ENCODE data around the gene ADARB2. TPM values are rescaled to one million over a fixed set of nuclear protein-coding genes. Genes with fewer than 3 reads are reported as not detected.

Gene ADARB2
- total and polyA plus RNA-seq, 10 of the 15 experiments (the other 5 are each of a cell fraction or from before 2014, with no cell fraction given), result 0.02 to 4.1 (median 0.76) TPM

DNA sequence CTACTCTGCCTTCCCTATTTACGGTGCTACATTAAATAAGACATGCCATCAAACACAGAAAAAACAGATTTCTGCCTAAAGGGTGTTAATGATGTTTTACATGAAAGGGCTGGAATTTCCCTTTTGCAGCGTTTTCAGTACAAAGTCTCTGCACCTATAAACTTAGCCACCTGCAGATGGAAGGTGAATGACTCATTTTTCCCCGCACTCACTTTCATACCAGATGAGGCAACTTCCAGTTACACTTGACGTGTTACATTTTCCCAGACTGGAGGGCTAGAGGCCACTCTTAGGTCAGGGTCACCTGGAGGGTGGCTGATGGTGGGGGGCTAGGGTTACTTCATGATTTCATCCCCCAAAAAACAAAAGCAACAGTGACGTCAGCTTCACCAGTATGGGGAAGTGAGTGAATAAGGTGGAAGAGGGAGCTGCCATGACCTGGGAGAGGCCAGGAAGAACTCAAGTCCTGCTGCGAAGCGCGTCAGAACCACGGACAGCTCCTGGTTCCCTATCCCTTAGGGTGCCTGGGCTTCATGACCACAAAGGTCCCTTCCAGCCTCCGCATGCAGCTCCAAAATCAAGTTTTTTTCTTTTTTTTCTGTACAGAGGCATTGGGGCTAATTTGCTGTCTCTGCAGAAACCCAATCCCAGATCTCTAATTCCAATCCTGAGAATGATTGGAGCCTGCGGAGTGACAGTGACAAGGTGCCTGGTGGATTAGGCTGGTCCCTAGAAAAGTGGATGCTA lies 94.0 kb downstream of the ADARB2 start (continued):
- TF ChIP-seq BHLHE40 (IDR thresholded peaks at IDR 0.05; ENCODE audit: borderline replicate concordance in 1 of 2, low read depth in 2 of 2, low read length in 1 of 2), result peak; percentile 6 to 66; a peak in 2 of 4 replicates
- 0 out of 2 replicates have a peak, but pooled peaks have one; percentile 29 for TF ChIP-seq POLR2AphosphoS5 (IDR thresholded peaks at IDR 0.05; ENCODE audit: low read length)
- no peak for TF ChIP-seq ZNF24 (IDR thresholded peaks at IDR 0.05)
- no peak for TF ChIP-seq TAF1 (IDR thresholded peaks at IDR 0.05; ENCODE audit: borderline replicate concordance, low read depth, low read length)
- TF ChIP-seq SREBF2 (IDR thresholded peaks at IDR 0.05; ENCODE audit: low read length), result no peak
- TF ChIP-seq CREB1 (IDR thresholded peaks at IDR 0.05; ENCODE audit: low read depth), result peak; percentile 74
- TF ChIP-seq, protein P1, sequence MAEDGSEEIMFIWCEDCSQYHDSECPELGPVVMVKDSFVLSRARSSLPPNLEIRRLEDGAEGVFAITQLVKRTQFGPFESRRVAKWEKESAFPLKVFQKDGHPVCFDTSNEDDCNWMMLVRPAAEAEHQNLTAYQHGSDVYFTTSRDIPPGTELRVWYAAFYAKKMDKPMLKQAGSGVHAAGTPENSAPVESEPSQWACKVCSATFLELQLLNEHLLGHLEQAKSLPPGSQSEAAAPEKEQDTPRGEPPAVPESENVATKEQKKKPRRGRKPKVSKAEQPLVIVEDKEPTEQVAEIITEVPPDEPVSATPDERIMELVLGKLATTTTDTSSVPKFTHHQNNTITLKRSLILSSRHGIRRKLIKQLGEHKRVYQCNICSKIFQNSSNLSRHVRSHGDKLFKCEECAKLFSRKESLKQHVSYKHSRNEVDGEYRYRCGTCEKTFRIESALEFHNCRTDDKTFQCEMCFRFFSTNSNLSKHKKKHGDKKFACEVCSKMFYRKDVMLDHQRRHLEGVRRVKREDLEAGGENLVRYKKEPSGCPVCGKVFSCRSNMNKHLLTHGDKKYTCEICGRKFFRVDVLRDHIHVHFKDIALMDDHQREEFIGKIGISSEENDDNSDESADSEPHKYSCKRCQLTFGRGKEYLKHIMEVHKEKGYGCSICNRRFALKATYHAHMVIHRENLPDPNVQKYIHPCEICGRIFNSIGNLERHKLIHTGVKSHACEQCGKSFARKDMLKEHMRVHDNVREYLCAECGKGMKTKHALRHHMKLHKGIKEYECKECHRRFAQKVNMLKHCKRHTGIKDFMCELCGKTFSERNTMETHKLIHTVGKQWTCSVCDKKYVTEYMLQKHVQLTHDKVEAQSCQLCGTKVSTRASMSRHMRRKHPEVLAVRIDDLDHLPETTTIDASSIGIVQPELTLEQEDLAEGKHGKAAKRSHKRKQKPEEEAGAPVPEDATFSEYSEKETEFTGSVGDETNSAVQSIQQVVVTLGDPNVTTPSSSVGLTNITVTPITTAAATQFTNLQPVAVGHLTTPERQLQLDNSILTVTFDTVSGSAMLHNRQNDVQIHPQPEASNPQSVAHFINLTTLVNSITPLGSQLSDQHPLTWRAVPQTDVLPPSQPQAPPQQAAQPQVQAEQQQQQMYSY (CRISPR knock-in tag; IDR thresholded peaks at IDR 0.05), result no peak
- peak; percentile 50; the same call in 1 of the 2 replicates for TF ChIP-seq PAX5 (IDR thresholded peaks at IDR 0.05; ENCODE audit: borderline replicate concordance, low read depth, low read length)
- no peak for TF ChIP-seq SIX5 (IDR thresholded peaks at IDR 0.05; ENCODE audit: low read depth, low read length, severe bottlenecking)
- TF ChIP-seq MEF2B (IDR thresholded peaks at IDR 0.05; ENCODE audit: partially characterized antibody, poor library complexity, severe bottlenecking), result peak; percentile 55
- no peak for TF ChIP-seq BMI1 (IDR thresholded peaks at IDR 0.05; ENCODE audit: borderline replicate concordance)
- TF ChIP-seq, protein P2, sequence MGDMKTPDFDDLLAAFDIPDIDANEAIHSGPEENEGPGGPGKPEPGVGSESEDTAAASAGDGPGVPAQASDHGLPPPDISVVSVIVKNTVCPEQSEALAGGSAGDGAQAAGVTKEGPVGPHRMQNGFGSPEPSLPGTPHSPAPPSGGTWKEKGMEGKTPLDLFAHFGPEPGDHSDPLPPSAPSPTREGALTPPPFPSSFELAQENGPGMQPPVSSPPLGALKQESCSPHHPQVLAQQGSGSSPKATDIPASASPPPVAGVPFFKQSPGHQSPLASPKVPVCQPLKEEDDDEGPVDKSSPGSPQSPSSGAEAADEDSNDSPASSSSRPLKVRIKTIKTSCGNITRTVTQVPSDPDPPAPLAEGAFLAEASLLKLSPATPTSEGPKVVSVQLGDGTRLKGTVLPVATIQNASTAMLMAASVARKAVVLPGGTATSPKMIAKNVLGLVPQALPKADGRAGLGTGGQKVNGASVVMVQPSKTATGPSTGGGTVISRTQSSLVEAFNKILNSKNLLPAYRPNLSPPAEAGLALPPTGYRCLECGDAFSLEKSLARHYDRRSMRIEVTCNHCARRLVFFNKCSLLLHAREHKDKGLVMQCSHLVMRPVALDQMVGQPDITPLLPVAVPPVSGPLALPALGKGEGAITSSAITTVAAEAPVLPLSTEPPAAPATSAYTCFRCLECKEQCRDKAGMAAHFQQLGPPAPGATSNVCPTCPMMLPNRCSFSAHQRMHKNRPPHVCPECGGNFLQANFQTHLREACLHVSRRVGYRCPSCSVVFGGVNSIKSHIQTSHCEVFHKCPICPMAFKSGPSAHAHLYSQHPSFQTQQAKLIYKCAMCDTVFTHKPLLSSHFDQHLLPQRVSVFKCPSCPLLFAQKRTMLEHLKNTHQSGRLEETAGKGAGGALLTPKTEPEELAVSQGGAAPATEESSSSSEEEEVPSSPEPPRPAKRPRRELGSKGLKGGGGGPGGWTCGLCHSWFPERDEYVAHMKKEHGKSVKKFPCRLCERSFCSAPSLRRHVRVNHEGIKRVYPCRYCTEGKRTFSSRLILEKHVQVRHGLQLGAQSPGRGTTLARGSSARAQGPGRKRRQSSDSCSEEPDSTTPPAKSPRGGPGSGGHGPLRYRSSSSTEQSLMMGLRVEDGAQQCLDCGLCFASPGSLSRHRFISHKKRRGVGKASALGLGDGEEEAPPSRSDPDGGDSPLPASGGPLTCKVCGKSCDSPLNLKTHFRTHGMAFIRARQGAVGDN (IDR thresholded peaks at IDR 0.05), result no peak
- no peak for TF ChIP-seq RBBP5 (conservative IDR thresholded peaks at IDR 0.05)
- no peak for TF ChIP-seq HDGF (IDR thresholded peaks at IDR 0.05)
- peak; percentile 65 for TF ChIP-seq SPI1 (IDR thresholded peaks at IDR 0.05; ENCODE audit: borderline replicate concordance, insufficient read depth, low read depth, low read length)
- TF ChIP-seq IKZF2 (IDR thresholded peaks at IDR 0.05), result peak; percentile 94 to 96
- TF ChIP-seq DPF2 (IDR thresholded peaks at IDR 0.05), result peak; percentile 94
- TF ChIP-seq, protein P3, sequence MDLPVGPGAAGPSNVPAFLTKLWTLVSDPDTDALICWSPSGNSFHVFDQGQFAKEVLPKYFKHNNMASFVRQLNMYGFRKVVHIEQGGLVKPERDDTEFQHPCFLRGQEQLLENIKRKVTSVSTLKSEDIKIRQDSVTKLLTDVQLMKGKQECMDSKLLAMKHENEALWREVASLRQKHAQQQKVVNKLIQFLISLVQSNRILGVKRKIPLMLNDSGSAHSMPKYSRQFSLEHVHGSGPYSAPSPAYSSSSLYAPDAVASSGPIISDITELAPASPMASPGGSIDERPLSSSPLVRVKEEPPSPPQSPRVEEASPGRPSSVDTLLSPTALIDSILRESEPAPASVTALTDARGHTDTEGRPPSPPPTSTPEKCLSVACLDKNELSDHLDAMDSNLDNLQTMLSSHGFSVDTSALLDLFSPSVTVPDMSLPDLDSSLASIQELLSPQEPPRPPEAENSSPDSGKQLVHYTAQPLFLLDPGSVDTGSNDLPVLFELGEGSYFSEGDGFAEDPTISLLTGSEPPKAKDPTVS (IDR thresholded peaks at IDR 0.05; ENCODE audit: low read depth, low read length), result no peak
- TF ChIP-seq, protein P4, sequence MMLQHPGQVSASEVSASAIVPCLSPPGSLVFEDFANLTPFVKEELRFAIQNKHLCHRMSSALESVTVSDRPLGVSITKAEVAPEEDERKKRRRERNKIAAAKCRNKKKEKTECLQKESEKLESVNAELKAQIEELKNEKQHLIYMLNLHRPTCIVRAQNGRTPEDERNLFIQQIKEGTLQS (IDR thresholded peaks at IDR 0.05; ENCODE audit: borderline replicate concordance, extremely low read depth, low read depth, low read length), result no peak

Measured in GM12878 (cell line).